MV-4-11 (cell line): ENCODE measurements around the gene TEKT1.

Experiments used
- DNase-seq: peaks from one replicate; lab custom pipeline; 2025; lab: John Stamatoyannopoulos, UW

TEKT1 gene

GRCh38 chr17:6757747-6758146 is 73.8 kb downstream of the TEKT1 start:
- DNase-seq, result no peak

DNA sequence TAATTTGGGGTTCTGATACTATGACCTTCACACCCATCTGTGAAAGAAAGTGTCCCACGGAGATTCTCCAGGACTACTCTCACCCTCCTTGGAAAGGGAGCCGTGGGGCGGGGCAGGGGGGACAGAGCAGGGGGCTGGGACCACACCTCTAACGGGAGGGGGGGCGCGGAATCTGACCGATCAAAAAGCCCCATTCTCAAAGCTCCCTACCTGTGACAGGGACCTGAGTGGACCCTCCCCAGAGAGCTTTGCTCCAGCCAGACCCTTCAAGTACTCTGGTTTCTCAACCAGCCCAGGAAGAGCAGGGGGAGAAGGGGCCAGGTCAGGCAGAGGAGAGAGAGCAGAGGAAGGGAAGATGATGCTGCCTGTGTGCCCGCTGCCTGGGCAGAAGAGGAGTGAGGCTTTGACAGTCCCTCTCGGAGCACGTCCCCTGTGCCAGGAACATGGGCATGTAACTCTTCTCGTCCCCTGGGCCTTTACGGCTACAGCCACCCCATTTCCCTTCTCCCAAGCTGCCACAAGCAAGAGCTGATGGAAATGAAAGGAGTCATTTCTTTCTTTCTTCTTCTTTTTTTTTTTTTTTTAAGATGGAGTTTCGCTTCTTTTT is 75.0 kb downstream of the TEKT1 start:
- DNase-seq, result peak; percentile 12

GRCh38 chr17:6755731-6756184 is 75.8 kb downstream of the TEKT1 start, which contains the start of gene XAF1:
TSS of gene XAF1 (plus strand) at chr17:6756046. CDS start at chr17:6756079, 33 bp downstream.
- peak; percentile 67 for DNase-seq

- no peak for DNase-seq
Observed at GRCh38 chr17:6755281-6755680, 76.2 kb downstream of the TEKT1 start.

GRCh38 chr17:6753546-6753945 is 78.0 kb downstream of the TEKT1 start:
- DNase-seq, result no peak

DNA sequence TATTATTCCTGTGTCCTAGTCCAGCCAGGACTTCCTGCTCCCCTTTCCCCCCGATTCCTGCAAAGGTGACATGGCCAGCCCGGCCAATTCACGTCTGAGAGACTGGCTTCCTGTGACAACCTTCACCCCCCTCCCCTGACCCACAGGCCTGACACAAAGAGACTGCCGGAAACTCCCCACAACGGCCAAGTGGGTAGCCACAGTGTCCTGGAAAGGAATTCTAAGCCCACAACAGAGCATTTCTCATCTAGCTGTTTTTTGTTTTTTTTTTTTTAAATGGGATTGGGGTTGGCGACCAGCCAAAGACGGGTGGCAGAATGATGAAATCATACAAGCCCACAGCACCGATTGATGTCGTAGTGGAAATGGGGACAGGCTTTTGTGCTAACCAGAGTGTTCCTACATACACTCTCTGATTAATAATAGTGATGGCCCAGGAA is 78.5 kb downstream of the TEKT1 start:
- peak; percentile 89 for DNase-seq

GRCh38 chr17:6752068-6752909 is 79.2 kb downstream of the TEKT1 start:
- peak; percentile 99 for DNase-seq

DNA sequence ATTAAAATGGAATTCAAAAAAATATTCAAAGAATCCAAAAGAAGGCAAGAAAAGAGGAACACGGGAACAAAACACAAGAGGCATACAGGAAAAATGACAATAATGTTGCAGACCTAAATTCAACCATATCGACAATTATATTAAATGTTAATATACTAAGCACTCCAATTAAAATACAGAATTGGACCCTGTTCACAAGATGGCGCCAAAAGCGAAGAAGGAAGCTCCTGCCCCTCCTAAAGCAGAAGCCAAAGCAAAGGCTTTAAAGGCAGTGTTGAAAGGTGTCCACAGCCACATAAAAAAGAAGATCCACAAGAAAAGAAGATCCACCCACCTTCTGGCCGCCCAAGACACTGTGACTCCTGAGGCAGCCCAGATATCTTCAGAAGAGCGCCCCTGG is 82.0 kb downstream of the TEKT1 start:
- DNase-seq, result peak; percentile 50

DNA sequence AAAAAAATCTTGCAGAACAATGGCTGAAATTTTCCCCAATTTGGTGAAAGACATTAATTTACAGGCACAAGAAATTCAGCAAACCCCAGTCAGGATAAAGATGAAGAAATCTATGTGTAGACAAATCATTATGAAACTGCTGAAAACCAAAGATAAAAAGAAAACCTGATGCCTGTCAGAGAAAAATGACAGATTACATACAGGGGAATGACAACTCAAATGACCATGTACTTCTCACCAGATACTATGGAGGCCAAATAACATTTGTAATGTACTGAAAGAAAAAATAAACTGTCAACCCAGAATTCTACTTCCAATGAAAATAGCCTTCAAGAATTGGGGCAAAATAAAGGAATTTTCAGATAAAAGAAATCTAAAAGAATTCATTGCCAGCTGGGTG is 82.9 kb downstream of the TEKT1 start:
- no peak for DNase-seq
